ENCODE data around the gene GTF2A2.
A peak's percentile ranks its signal among the peaks of the same experiment; 100 is the strongest.
"Not testable (repeated sequence)": the region's sequence is repeated elsewhere in the genome, so short reads cannot be mapped to it uniquely, and the experiment has no call there.

The GTF2A2 gene

GRCh38 chr15:59668556-59668955, 11.2 kb upstream of the GTF2A2 start:
- no peak for DNase-seq

- no peak for DNase-seq
Observed at GRCh38 chr15:59662260-59662659, 4.9 kb upstream of the GTF2A2 start.

GRCh38 chr15:59659366-59659765, 2.1 kb upstream of the GTF2A2 start:
- no peak for DNase-seq

- no peak for DNase-seq
Observed at GRCh38 chr15:59657635-59658125, 365 bp upstream of the GTF2A2 start.

GRCh38 chr15:59654046-59654445, 3.3 kb downstream of the GTF2A2 start:
- no peak for DNase-seq

- DNase-seq = no peak
Observed at GRCh38 chr15:59649603-59650002, 7.7 kb downstream of the GTF2A2 start.

- no peak for DNase-seq
Observed at GRCh38 chr15:59647085-59647484, 10.2 kb downstream of the GTF2A2 start.

- DNase-seq = no peak
Observed at GRCh38 chr15:59646277-59646676, 11.0 kb downstream of the GTF2A2 start.

- not testable (repeated sequence) for DNase-seq
Observed at GRCh38 chr15:59645812-59646211, 11.5 kb downstream of the GTF2A2 start.

GRCh38 chr15:59644756-59645155, 12.6 kb downstream of the GTF2A2 start:
- DNase-seq = no peak

- DNase-seq = no peak
Observed at GRCh38 chr15:59642351-59642750, 15.0 kb downstream of the GTF2A2 start.

- not testable (repeated sequence) for DNase-seq
Observed at GRCh38 chr15:59637507-59637906, 19.8 kb downstream of the GTF2A2 start.

- no peak for DNase-seq
Observed at GRCh38 chr15:59636184-59636583, 21.1 kb downstream of the GTF2A2 start.

GRCh38 chr15:59632714-59633113, 24.6 kb downstream of the GTF2A2 start:
- DNase-seq = no peak

- DNase-seq = peak; percentile 79
Observed at GRCh38 chr15:59622289-59622688, 35.0 kb downstream of the GTF2A2 start.

- no peak for DNase-seq
Observed at GRCh38 chr15:59618406-59618805, 38.9 kb downstream of the GTF2A2 start.

- DNase-seq = no peak
Observed at GRCh38 chr15:59616379-59616778, 40.9 kb downstream of the GTF2A2 start.

GRCh38 chr15:59615661-59616060, 41.7 kb downstream of the GTF2A2 start:
- DNase-seq = no peak

- DNase-seq = no peak
Observed at GRCh38 chr15:59614153-59614552, 43.2 kb downstream of the GTF2A2 start.

- no peak for DNase-seq
Observed at GRCh38 chr15:59611276-59612260, 45.7 kb downstream of the GTF2A2 start, which contains the start of gene GCNT3. Gene GCNT3 (plus strand): TSS chr15:59611783. CDS start chr15:59618239, 6,456 bp downstream.

- no peak for DNase-seq
Observed at GRCh38 chr15:59609730-59610712, 47.3 kb downstream of the GTF2A2 start.

GRCh38 chr15:59605994-59606393, 51.3 kb downstream of the GTF2A2 start:
- DNase-seq = no peak

GRCh38 chr15:59598461-59598860, 58.9 kb downstream of the GTF2A2 start:
- no peak for DNase-seq
